HCT116 (cell line): ENCODE measurements around the gene TPH2. TPM values are rescaled to one million over a fixed set of nuclear protein-coding genes. Genes with fewer than 3 reads are reported as not detected.

Source experiments
- ATAC-seq: fragments of 200-7000 bp; cut with Tn5 transposase; 2 replicates; pipeline ENCODE4 v1.9.1; 2020; ENCODE audit warnings: mild to moderate bottlenecking, moderate library complexity
- BruUV-seq: library from RNA; stranded (reverse); fragments of 400-500 nt; replicated peaks from 2 replicates; lab custom pipeline; 2021; lab: Mats Ljungman, UMichigan
- CTCF ChIA-PET: fragments of 300-600 bp; sonication (Branson Sonifier 250); formaldehyde crosslinking; loops from one replicate; lab custom pipeline; 2021; ENCODE audit warnings: antibody characterized with exemption; lab: Charles Lee
- POLR2A ChIA-PET: fragments of 300-600, 350-600 bp; sonication (Branson Sonifier 250); formaldehyde crosslinking; loops from one replicate; lab custom pipeline; 2021; ENCODE audit warnings: antibody characterized with exemption; lab: Charles Lee
- RAD21 ChIA-PET, 2 experiments: fragments of 300-600 bp; sonication (Branson Sonifier 250); formaldehyde crosslinking; loops; one replicate each; lab custom pipeline; 2023; ENCODE audit warnings: low total read pairs in 2 of 2; ENCODE audit not compliant: uncharacterized antibody in 2 of 2, unreplicated experiment in 2 of 2, low non-redundant PET in 1 of 2; lab: Charles Lee
- DNase-seq: peaks from one replicate; pipeline ENCODE4 v3.0.0-alpha.2; 2010; ENCODE audit warnings: low read depth, low spot score
- H2AFZ ChIP-seq: fragments of 200-600 bp; shearing (Covaris generic), sonication (generic); 2 replicates; pipeline ENCODE4 v1.6.1; 2017; ENCODE audit warnings: low read depth, mixed run types, mixed read lengths, antibody characterized with exemption, low read length; ENCODE audit not compliant: poor library complexity, severe bottlenecking
- H3K27ac ChIP-seq: 2 replicates; pipeline ENCODE4 v1.5.1; 2012; ENCODE audit warnings: low read depth, low read length
- H3K27me3 ChIP-seq: fragments of 200-600 bp; sonication (generic); 2 replicates; pipeline ENCODE4 v1.6.1; 2016; ENCODE audit warnings: mixed run types, low read length, mixed read lengths; ENCODE audit not compliant: insufficient read depth
- H3K36me3 ChIP-seq, 2 experiments: fragments of 200-500 bp in 1 of 2; fragments of 200-600 bp in 1 of 2; sonication (Bioruptor generic) in 1 of 2; sonication (generic) in 1 of 2; 2 replicates each; pipeline versions ENCODE4 v1.5.1 to v1.6.1; 2014 to 2016; ENCODE audit warnings: low read length in 2 of 2, inconsistent platforms in 1 of 2, mixed read lengths in 1 of 2, mixed run types in 1 of 2; ENCODE audit not compliant: insufficient read depth in 2 of 2, control insufficient read depth in 1 of 2
- H3K4me1 ChIP-seq, 2 experiments: fragments of 200-600 bp in 1 of 2; sonication (generic) in 1 of 2; 2 replicates each; pipeline versions ENCODE4 v1.5.1 to v1.6.1; 2012 to 2017; ENCODE audit warnings: low read length in 2 of 2, inconsistent platforms in 1 of 2, mild to moderate bottlenecking in 1 of 2, mixed read lengths in 1 of 2, mixed run types in 1 of 2, moderate library complexity in 1 of 2; ENCODE audit not compliant: insufficient read depth in 2 of 2, control insufficient read depth in 1 of 2
- H3K4me2 ChIP-seq: fragments of 200-600 bp; sonication (generic); 2 replicates; pipeline ENCODE4 v1.6.1; 2017; ENCODE audit warnings: mixed run types, low read length, mixed read lengths
- H3K4me3 ChIP-seq, 2 experiments: fragments of 200-600 bp in 1 of 2; sonication (generic) in 1 of 2; replicated peaks in 1 of 2; 2 replicates each; pipeline ENCODE4 v1.5.1; 2011 to 2016; ENCODE audit warnings: low read length in 2 of 2, control low read depth in 1 of 2, low read depth in 1 of 2, mild to moderate bottlenecking in 1 of 2, mixed read lengths in 1 of 2, mixed run types in 1 of 2
- H3K79me2 ChIP-seq: fragments of 200-600 bp; sonication (generic); 2 replicates; pipeline ENCODE4 v1.6.1; 2017; ENCODE audit warnings: mild to moderate bottlenecking, mixed run types, low read length, moderate library complexity, mixed read lengths; ENCODE audit not compliant: insufficient read depth
- H3K9ac ChIP-seq: fragments of 200-600 bp; sonication (generic); 2 replicates; pipeline ENCODE4 v1.6.1; 2016; ENCODE audit warnings: low read length, mixed read lengths
- H3K9me2 ChIP-seq: fragments of 200-600 bp; sonication (generic), shearing (Covaris generic); 2 replicates; pipeline ENCODE4 v1.6.1; 2017; ENCODE audit warnings: mixed run types, mild to moderate bottlenecking, moderate library complexity; ENCODE audit not compliant: insufficient read depth
- H3K9me3 ChIP-seq, 2 experiments: fragments of 200-500 bp in 1 of 2; fragments of 200-600 bp in 1 of 2; sonication (Bioruptor generic) in 1 of 2; sonication (generic) in 1 of 2; 2 replicates each; pipeline ENCODE4 v1.6.1; 2014 to 2017; ENCODE audit warnings: low read length in 2 of 2, mixed read lengths in 2 of 2, inconsistent platforms in 1 of 2, low read depth in 1 of 2, mild to moderate bottlenecking in 1 of 2, mixed run types in 1 of 2, moderate library complexity in 1 of 2; ENCODE audit not compliant: control insufficient read depth in 1 of 2, insufficient read depth in 1 of 2
- H4K20me1 ChIP-seq: fragments of 200-600 bp; sonication (generic), shearing (Covaris generic); 2 replicates; pipeline ENCODE4 v1.6.1; 2017; ENCODE audit warnings: mixed run types, mild to moderate bottlenecking, moderate library complexity; ENCODE audit not compliant: insufficient read depth
- CBX3 ChIP-seq: IDR thresholded peaks from 2 replicates; pipeline ENCODE4 v1.6.1; 2012; ENCODE audit warnings: low read depth
- CEBPB ChIP-seq: IDR thresholded peaks from 2 replicates; pipeline ENCODE4 v1.6.1; 2012; ENCODE audit warnings: low read depth
- CTCF ChIP-seq, 3 experiments: fragments of 200-600 bp in 1 of 3; sonication (generic) in 1 of 3; IDR thresholded peaks in 2 of 3; conservative IDR thresholded peaks in 1 of 3; 2 replicates each; pipeline ENCODE4 v1.5.1; 2012 to 2017; ENCODE audit warnings: low read depth in 2 of 3, low read length in 2 of 3, antibody characterized with exemption in 1 of 3, borderline replicate concordance in 1 of 3, control low read depth in 1 of 3, mild to moderate bottlenecking in 1 of 3, mixed read lengths in 1 of 3, mixed run types in 1 of 3, moderate library complexity in 1 of 3; ENCODE audit not compliant: insufficient read depth in 1 of 3
- EGR1 ChIP-seq: IDR thresholded peaks from 2 replicates; pipeline ENCODE4 v1.6.1; 2012; ENCODE audit warnings: low read depth
- ELF1 ChIP-seq: IDR thresholded peaks from 2 replicates; pipeline ENCODE4 v1.6.1; 2012; ENCODE audit warnings: low read depth, borderline replicate concordance
- EZH2 ChIP-seq: fragments of 200-600 bp; sonication (generic); IDR thresholded peaks from 2 replicates; pipeline ENCODE4 v1.6.1; 2017; ENCODE audit warnings: antibody characterized with exemption, mixed run types
- FOSL1 ChIP-seq: IDR thresholded peaks from 2 replicates; pipeline ENCODE4 v1.6.1; 2012; ENCODE audit warnings: low read depth
- JUND ChIP-seq: IDR thresholded peaks from 2 replicates; pipeline ENCODE4 v1.6.1; 2012
- POLR2A ChIP-seq: IDR thresholded peaks from 2 replicates; pipeline ENCODE4 v1.7.0; 2011; ENCODE audit warnings: borderline replicate concordance; ENCODE audit not compliant: insufficient read depth, insufficient read length; ENCODE audit errors: extremely low read depth
- POLR2AphosphoS5 ChIP-seq: IDR thresholded peaks from 2 replicates; pipeline ENCODE4 v1.6.1; 2011; ENCODE audit warnings: mild to moderate bottlenecking, low read depth, low read length, moderate library complexity
- RAD21 ChIP-seq: IDR thresholded peaks from 2 replicates; pipeline ENCODE4 v1.6.1; 2012; ENCODE audit warnings: low read depth, mild to moderate bottlenecking
- REST ChIP-seq: IDR thresholded peaks from 2 replicates; pipeline ENCODE4 v1.6.1; 2012; ENCODE audit warnings: low read depth
- SIN3A ChIP-seq: IDR thresholded peaks from 2 replicates; pipeline ENCODE4 v1.6.1; 2012; ENCODE audit warnings: low read depth
- SP1 ChIP-seq: IDR thresholded peaks from 2 replicates; pipeline ENCODE4 v1.6.1; 2012; ENCODE audit warnings: low read depth
- TCF7L2 ChIP-seq: IDR thresholded peaks from 2 replicates; pipeline ENCODE4 v1.7.0; 2011; ENCODE audit warnings: borderline replicate concordance, inconsistent platforms; ENCODE audit not compliant: insufficient read depth, insufficient read length; ENCODE audit errors: extremely low read depth
- YY1 ChIP-seq: IDR thresholded peaks from 2 replicates; pipeline ENCODE4 v1.6.1; 2011; ENCODE audit warnings: low read length, low read depth, moderate library complexity, mild to moderate bottlenecking; ENCODE audit not compliant: insufficient replicate concordance; ENCODE audit errors: extremely low read depth
- intact Hi-C: fragments of 100-400 bp; cut with micrococcal nuclease; formaldehyde crosslinking; loops from 2 replicates; pipeline ENCODE4 v1.10.0; 2022
- total RNA-seq: library from RNA; stranded (reverse); gene quantifications from one replicate; pipeline ENCODE4 v1.2.1, GENCODE V29; 2021; ENCODE audit not compliant: unreplicated experiment
- TF ChIP-seq, protein P1 (sequence below): IDR thresholded peaks from 2 replicates; pipeline ENCODE4 v1.6.1; 2012
- TF ChIP-seq, protein P2 (sequence below): IDR thresholded peaks from 2 replicates; pipeline ENCODE4 v1.6.1; 2012

TPH2 gene
- total RNA-seq, 1 experiment from 2014 or later: not detected

- H3K27me3 ChIP-seq: no peaks in the 10 kb centered on the region
- H3K36me3 ChIP-seq: no peaks in the 10 kb centered on the region
- ChIA-PET CTCF (no interaction called here), RAD21 (no interaction called here), POLR2A (no interaction called here)
- no peak overlapping the region for H3K4me2 ChIP-seq
- H3K79me2 ChIP-seq: no peaks in the 10 kb centered on the region
- BruUV-seq: no TSS peak
- no peak for DNase-seq
- H2AFZ ChIP-seq: no peak overlapping the region
- no peaks in the 10 kb centered on the region for H3K9me2 ChIP-seq
- TF ChIP-seq REST (no peak), YY1 (no peak), FOSL1 (no peak), JUND (no peak), CEBPB (no peak), ELF1 (no peak), POLR2A (no peak), CTCF (IDR thresholded peaks at IDR 0.05 in 2 of 3, conservative IDR thresholded peaks at IDR 0.05 in 1 of 3; ENCODE audit: borderline replicate concordance in 1 of 3, insufficient read depth in 1 of 3, low read depth in 2 of 3, low read length in 2 of 3) (no peak), SIN3A (no peak), EZH2 (no peak), EGR1 (no peak), CBX3 (no peak), TCF7L2 (no peak), POLR2AphosphoS5 (no peak), SP1 (no peak), RAD21 (no peak)
- TF ChIP-seq, protein P1, sequence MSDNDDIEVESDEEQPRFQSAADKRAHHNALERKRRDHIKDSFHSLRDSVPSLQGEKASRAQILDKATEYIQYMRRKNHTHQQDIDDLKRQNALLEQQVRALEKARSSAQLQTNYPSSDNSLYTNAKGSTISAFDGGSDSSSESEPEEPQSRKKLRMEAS: no peak
- TF ChIP-seq, protein P2, sequence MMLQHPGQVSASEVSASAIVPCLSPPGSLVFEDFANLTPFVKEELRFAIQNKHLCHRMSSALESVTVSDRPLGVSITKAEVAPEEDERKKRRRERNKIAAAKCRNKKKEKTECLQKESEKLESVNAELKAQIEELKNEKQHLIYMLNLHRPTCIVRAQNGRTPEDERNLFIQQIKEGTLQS: no peak
- intact Hi-C loops: no loop called here
- no peaks in the 10 kb centered on the region for H3K9me3 ChIP-seq
- no peak for ATAC-seq
- H3K27ac ChIP-seq: no peak overlapping the region
- H4K20me1 ChIP-seq: no peaks in the 10 kb centered on the region
- H3K4me1 ChIP-seq: no peaks in the 10 kb centered on the region
- H3K4me3 ChIP-seq: no peak overlapping the region
- no peak overlapping the region for H3K9ac ChIP-seq
Measured at GRCh38 chr12:72077111-72077820, 138.6 kb downstream of the TPH2 start.
